WTC11 (cell line): ENCODE results near the gene TBC1D19. TPM values are rescaled to one million over a fixed set of nuclear protein-coding genes. Genes with fewer than 3 reads are reported as not detected.

Experiments used
- ATAC-seq: fragments of 200-7000 bp; cut with Tn5 transposase; 2 replicates; pipeline ENCODE4 v1.10.0; 2021; ENCODE audit warnings: mild to moderate bottlenecking, moderate library complexity
- CTCF ChIA-PET: fragments of 300-600 bp; sonication (Branson Sonifier 250); formaldehyde crosslinking; loops from one replicate; lab custom pipeline; 2021; ENCODE audit warnings: antibody characterized with exemption; lab: Charles Lee
- POLR2A ChIA-PET: fragments of 350-600 bp; sonication (Branson Sonifier 250); formaldehyde crosslinking; loops from one replicate; lab custom pipeline; 2021; ENCODE audit warnings: antibody characterized with exemption; lab: Charles Lee
- DNase-seq: peaks from one replicate; pipeline ENCODE4 v3.0.0; 2021; ENCODE audit warnings: low spot score
- H3K27ac Mint-ChIP-seq: 2 replicates; pipeline ENCODE4 v1.8.0; 2021; ENCODE audit warnings: mixed read lengths
- H3K27me3 Mint-ChIP-seq: 2 replicates; pipeline ENCODE4 v1.8.0; 2021; ENCODE audit warnings: low read depth, mild to moderate bottlenecking, moderate library complexity, mixed read lengths
- H3K36me3 Mint-ChIP-seq: 2 replicates; pipeline ENCODE4 v1.8.0; 2021; ENCODE audit warnings: mixed read lengths
- H3K4me1 Mint-ChIP-seq: 2 replicates; pipeline ENCODE4 v1.8.0; 2022; ENCODE audit warnings: mixed read lengths
- H3K4me3 Mint-ChIP-seq: 2 replicates; pipeline ENCODE4 v1.8.0; 2021; ENCODE audit warnings: mild to moderate bottlenecking, moderate library complexity, mixed read lengths
- H3K9me3 Mint-ChIP-seq: 2 replicates; pipeline ENCODE4 v1.8.0; 2021; ENCODE audit warnings: mixed read lengths
- EMX1 ChIP-seq: fragments of 250-450 bp; sonication (Bioruptor Pico); IDR thresholded peaks from 2 replicates; pipeline ENCODE4 v1.8.0; 2021; ENCODE audit warnings: mild to moderate bottlenecking
- FOXP1 ChIP-seq: sonication (generic); formaldehyde crosslinking; IDR thresholded peaks from 2 replicates; pipeline ENCODE4 v1.8.0; 2022; ENCODE audit warnings: missing genetic modification reagents, mild to moderate bottlenecking, moderate library complexity, borderline replicate concordance
- HMGA2 ChIP-seq: fragments of 250-450 bp; sonication (Bioruptor Pico); IDR thresholded peaks from 2 replicates; pipeline ENCODE4 v1.4.0; 2021; ENCODE audit warnings: mild to moderate bottlenecking, moderate library complexity
- KAT7 ChIP-seq: sonication (generic); formaldehyde crosslinking; IDR thresholded peaks from 2 replicates; pipeline ENCODE4 v1.8.1; 2023; ENCODE audit warnings: missing genetic modification reagents, mild to moderate bottlenecking, borderline replicate concordance
- MXD4 ChIP-seq: fragments of 250-450 bp; sonication (Bioruptor Pico); IDR thresholded peaks from 2 replicates; pipeline ENCODE4 v1.8.0; 2021; ENCODE audit warnings: mild to moderate bottlenecking, moderate library complexity, borderline replicate concordance
- NR2C2 ChIP-seq: sonication (generic); formaldehyde crosslinking; IDR thresholded peaks from 2 replicates; pipeline ENCODE4 v1.8.0; 2022; ENCODE audit warnings: mild to moderate bottlenecking, missing genetic modification reagents
- OVOL2 ChIP-seq: fragments of 250-450 bp; sonication (Bioruptor Pico); IDR thresholded peaks from 2 replicates; pipeline ENCODE4 v1.9.0; 2021; ENCODE audit warnings: mild to moderate bottlenecking, borderline replicate concordance
- TP53 ChIP-seq: sonication (generic); formaldehyde crosslinking; IDR thresholded peaks from 2 replicates; pipeline ENCODE4 v1.8.1; 2023; ENCODE audit warnings: mild to moderate bottlenecking, missing genetic modification reagents
- ZNF121 ChIP-seq: sonication (generic); formaldehyde crosslinking; IDR thresholded peaks from 2 replicates; pipeline ENCODE4 v1.8.0; 2023; ENCODE audit warnings: missing genetic modification reagents
- ZNF232 ChIP-seq: sonication (generic); formaldehyde crosslinking; IDR thresholded peaks from 2 replicates; pipeline ENCODE4 v1.8.0; 2022; ENCODE audit warnings: mild to moderate bottlenecking, missing genetic modification reagents
- ZNF317 ChIP-seq: sonication (generic); formaldehyde crosslinking; IDR thresholded peaks from 2 replicates; pipeline ENCODE4 v1.8.1; 2023; ENCODE audit warnings: low read depth, mild to moderate bottlenecking, moderate library complexity, missing genetic modification reagents, borderline replicate concordance
- ZNF396 ChIP-seq: fragments of 250-450 bp; sonication (Bioruptor Pico); IDR thresholded peaks from 2 replicates; pipeline ENCODE4 v1.8.0; 2021; ENCODE audit warnings: mild to moderate bottlenecking, moderate library complexity, borderline replicate concordance
- total RNA-seq: library from RNA; stranded (reverse); gene quantifications from 3 replicates; pipeline ENCODE4 v1.2.3, GENCODE V29; 2021
- TF ChIP-seq, protein P1 (sequence below): fragments of 250-450 bp; sonication (Bioruptor Pico); IDR thresholded peaks from 2 replicates; pipeline ENCODE4 v1.9.0; 2021; ENCODE audit warnings: moderate library complexity, mild to moderate bottlenecking, inconsistent platforms, borderline replicate concordance
- TF ChIP-seq, protein P2 (sequence below): sonication (generic); formaldehyde crosslinking; IDR thresholded peaks from 2 replicates; pipeline ENCODE4 v1.8.1; 2022; ENCODE audit warnings: low read depth, missing genetic modification reagents, borderline replicate concordance
- TF ChIP-seq, protein P3 (sequence below): fragments of 250-450 bp; sonication (Bioruptor Pico); IDR thresholded peaks from 2 replicates; pipeline ENCODE4 v1.9.0; 2021; ENCODE audit warnings: mild to moderate bottlenecking, borderline replicate concordance
- TF ChIP-seq, protein P4 (sequence below): fragments of 200-600 bp; IDR thresholded peaks from 2 replicates; pipeline ENCODE4 v1.8.0; 2022; ENCODE audit warnings: antibody characterized with exemption
- TF ChIP-seq, protein P5 (sequence below): sonication (generic); formaldehyde crosslinking; IDR thresholded peaks from 2 replicates; pipeline ENCODE4 v1.8.0; 2022; ENCODE audit warnings: mild to moderate bottlenecking, missing genetic modification reagents
- TF ChIP-seq, protein P6 (sequence below): sonication (generic); formaldehyde crosslinking; IDR thresholded peaks from 2 replicates; pipeline ENCODE4 v1.8.0; 2022; ENCODE audit warnings: mild to moderate bottlenecking, missing genetic modification reagents
- TF ChIP-seq, protein P7 (sequence below): sonication (generic); formaldehyde crosslinking; IDR thresholded peaks from 2 replicates; pipeline ENCODE4 v1.8.0; 2022; ENCODE audit warnings: mild to moderate bottlenecking, missing genetic modification reagents
- TF ChIP-seq, protein P8 (sequence below): sonication (generic); formaldehyde crosslinking; conservative IDR thresholded peaks from 2 replicates; pipeline ENCODE4 v1.8.1; 2022; ENCODE audit warnings: mild to moderate bottlenecking, missing genetic modification reagents

The TBC1D19 gene
- total RNA-seq, 1 experiment from 2014 or later = 2.1 TPM

DNA sequence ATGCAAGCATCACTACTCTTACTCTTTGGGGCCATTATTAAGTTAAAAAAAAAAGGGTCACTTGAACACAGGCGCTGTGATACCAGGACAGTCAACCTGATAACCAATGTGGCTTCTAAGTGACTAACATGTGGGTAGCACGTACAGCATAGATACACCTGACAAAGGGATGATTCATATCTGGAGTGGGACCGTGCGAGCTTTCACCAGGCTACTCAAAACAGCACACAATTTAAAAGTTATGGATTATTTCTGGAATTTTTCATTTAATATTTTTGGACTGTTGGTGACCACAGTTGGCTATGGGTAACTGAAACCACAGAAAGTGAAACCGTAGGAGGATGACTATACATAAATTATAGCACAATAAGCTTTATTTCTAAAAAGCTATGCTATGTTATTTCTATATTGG, 162.9 kb downstream of the TBC1D19 start:
- no peak overlapping the region for H3K27ac Mint-ChIP-seq
- H3K4me1 Mint-ChIP-seq = no peaks in the 10 kb centered on the region
- ChIA-PET POLR2A (no interaction called here), CTCF (no interaction called here)
- H3K36me3 Mint-ChIP-seq = no peaks in the 10 kb centered on the region
- TF ChIP-seq ZNF121 (CRISPR knock-in tag) = no peak
- TF ChIP-seq, protein P1, sequence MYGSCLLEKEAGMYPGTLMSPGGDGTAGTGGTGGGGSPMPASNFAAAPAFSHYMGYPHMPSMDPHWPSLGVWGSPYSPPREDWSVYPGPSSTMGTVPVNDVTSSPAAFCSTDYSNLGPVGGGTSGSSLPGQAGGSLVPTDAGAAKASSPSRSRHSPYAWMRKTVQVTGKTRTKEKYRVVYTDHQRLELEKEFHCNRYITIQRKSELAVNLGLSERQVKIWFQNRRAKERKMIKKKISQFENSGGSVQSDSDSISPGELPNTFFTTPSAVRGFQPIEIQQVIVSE (CRISPR knock-in tag) = no peak
- no peak for TF ChIP-seq ZNF317
- no peak for TF ChIP-seq FOXP1 (CRISPR knock-in tag)
- TF ChIP-seq, protein P2, sequence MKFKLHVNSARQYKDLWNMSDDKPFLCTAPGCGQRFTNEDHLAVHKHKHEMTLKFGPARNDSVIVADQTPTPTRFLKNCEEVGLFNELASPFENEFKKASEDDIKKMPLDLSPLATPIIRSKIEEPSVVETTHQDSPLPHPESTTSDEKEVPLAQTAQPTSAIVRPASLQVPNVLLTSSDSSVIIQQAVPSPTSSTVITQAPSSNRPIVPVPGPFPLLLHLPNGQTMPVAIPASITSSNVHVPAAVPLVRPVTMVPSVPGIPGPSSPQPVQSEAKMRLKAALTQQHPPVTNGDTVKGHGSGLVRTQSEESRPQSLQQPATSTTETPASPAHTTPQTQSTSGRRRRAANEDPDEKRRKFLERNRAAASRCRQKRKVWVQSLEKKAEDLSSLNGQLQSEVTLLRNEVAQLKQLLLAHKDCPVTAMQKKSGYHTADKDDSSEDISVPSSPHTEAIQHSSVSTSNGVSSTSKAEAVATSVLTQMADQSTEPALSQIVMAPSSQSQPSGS (CRISPR knock-in tag) = no peak
- no peak for TF ChIP-seq EMX1 (CRISPR knock-in tag)
- no peak for TF ChIP-seq HMGA2 (CRISPR knock-in tag)
- TF ChIP-seq OVOL2 (CRISPR knock-in tag) = no peak
- no peak for TF ChIP-seq NR2C2 (CRISPR knock-in tag)
- TF ChIP-seq ZNF396 (CRISPR knock-in tag) = no peak
- no peak for TF ChIP-seq ZNF232 (CRISPR knock-in tag)
- TF ChIP-seq, protein P3, sequence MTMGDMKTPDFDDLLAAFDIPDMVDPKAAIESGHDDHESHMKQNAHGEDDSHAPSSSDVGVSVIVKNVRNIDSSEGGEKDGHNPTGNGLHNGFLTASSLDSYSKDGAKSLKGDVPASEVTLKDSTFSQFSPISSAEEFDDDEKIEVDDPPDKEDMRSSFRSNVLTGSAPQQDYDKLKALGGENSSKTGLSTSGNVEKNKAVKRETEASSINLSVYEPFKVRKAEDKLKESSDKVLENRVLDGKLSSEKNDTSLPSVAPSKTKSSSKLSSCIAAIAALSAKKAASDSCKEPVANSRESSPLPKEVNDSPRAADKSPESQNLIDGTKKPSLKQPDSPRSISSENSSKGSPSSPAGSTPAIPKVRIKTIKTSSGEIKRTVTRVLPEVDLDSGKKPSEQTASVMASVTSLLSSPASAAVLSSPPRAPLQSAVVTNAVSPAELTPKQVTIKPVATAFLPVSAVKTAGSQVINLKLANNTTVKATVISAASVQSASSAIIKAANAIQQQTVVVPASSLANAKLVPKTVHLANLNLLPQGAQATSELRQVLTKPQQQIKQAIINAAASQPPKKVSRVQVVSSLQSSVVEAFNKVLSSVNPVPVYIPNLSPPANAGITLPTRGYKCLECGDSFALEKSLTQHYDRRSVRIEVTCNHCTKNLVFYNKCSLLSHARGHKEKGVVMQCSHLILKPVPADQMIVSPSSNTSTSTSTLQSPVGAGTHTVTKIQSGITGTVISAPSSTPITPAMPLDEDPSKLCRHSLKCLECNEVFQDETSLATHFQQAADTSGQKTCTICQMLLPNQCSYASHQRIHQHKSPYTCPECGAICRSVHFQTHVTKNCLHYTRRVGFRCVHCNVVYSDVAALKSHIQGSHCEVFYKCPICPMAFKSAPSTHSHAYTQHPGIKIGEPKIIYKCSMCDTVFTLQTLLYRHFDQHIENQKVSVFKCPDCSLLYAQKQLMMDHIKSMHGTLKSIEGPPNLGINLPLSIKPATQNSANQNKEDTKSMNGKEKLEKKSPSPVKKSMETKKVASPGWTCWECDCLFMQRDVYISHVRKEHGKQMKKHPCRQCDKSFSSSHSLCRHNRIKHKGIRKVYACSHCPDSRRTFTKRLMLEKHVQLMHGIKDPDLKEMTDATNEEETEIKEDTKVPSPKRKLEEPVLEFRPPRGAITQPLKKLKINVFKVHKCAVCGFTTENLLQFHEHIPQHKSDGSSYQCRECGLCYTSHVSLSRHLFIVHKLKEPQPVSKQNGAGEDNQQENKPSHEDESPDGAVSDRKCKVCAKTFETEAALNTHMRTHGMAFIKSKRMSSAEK (CRISPR knock-in tag) = no peak
- TF ChIP-seq, protein P4, sequence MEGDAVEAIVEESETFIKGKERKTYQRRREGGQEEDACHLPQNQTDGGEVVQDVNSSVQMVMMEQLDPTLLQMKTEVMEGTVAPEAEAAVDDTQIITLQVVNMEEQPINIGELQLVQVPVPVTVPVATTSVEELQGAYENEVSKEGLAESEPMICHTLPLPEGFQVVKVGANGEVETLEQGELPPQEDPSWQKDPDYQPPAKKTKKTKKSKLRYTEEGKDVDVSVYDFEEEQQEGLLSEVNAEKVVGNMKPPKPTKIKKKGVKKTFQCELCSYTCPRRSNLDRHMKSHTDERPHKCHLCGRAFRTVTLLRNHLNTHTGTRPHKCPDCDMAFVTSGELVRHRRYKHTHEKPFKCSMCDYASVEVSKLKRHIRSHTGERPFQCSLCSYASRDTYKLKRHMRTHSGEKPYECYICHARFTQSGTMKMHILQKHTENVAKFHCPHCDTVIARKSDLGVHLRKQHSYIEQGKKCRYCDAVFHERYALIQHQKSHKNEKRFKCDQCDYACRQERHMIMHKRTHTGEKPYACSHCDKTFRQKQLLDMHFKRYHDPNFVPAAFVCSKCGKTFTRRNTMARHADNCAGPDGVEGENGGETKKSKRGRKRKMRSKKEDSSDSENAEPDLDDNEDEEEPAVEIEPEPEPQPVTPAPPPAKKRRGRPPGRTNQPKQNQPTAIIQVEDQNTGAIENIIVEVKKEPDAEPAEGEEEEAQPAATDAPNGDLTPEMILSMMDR = no peak
- TF ChIP-seq, protein P5, sequence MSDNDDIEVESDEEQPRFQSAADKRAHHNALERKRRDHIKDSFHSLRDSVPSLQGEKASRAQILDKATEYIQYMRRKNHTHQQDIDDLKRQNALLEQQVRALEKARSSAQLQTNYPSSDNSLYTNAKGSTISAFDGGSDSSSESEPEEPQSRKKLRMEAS (CRISPR knock-in tag) = no peak
- TF ChIP-seq KAT7 (CRISPR knock-in tag) = no peak
- no peak for TF ChIP-seq MXD4
- TF ChIP-seq, protein P6, sequence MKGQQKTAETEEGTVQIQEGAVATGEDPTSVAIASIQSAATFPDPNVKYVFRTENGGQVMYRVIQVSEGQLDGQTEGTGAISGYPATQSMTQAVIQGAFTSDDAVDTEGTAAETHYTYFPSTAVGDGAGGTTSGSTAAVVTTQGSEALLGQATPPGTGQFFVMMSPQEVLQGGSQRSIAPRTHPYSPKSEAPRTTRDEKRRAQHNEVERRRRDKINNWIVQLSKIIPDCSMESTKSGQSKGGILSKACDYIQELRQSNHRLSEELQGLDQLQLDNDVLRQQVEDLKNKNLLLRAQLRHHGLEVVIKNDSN (CRISPR knock-in tag) = no peak
- TF ChIP-seq, protein P7, sequence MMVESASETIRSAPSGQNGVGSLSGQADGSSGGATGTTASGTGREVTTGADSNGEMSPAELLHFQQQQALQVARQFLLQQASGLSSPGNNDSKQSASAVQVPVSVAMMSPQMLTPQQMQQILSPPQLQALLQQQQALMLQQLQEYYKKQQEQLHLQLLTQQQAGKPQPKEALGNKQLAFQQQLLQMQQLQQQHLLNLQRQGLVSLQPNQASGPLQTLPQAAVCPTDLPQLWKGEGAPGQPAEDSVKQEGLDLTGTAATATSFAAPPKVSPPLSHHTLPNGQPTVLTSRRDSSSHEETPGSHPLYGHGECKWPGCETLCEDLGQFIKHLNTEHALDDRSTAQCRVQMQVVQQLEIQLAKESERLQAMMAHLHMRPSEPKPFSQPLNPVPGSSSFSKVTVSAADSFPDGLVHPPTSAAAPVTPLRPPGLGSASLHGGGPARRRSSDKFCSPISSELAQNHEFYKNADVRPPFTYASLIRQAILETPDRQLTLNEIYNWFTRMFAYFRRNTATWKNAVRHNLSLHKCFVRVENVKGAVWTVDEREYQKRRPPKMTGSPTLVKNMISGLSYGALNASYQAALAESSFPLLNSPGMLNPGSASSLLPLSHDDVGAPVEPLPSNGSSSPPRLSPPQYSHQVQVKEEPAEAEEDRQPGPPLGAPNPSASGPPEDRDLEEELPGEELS (CRISPR knock-in tag) = no peak
- TF ChIP-seq, protein P8, sequence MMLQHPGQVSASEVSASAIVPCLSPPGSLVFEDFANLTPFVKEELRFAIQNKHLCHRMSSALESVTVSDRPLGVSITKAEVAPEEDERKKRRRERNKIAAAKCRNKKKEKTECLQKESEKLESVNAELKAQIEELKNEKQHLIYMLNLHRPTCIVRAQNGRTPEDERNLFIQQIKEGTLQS (CRISPR knock-in tag) = no peak
- no peak for TF ChIP-seq TP53 (CRISPR knock-in tag)
- H3K9me3 Mint-ChIP-seq = no peaks in the 10 kb centered on the region
- DNase-seq = no peak
- H3K27me3 Mint-ChIP-seq = no peaks in the 10 kb centered on the region
- H3K4me3 Mint-ChIP-seq = no peak overlapping the region
- ATAC-seq = no peak
